Peyer's patch (tissue), 4 donors: ENCODE results near the gene HTR6.

Source experiments
- POLR2A ChIP-seq, 2 donors: fragments of 450-650 bp; IDR thresholded peaks; one replicate each; pipeline ENCODE4 v1.5.1; 2017; ENCODE audit warnings: antibody characterized with exemption in 2 of 2, mild to moderate bottlenecking in 2 of 2, moderate library complexity in 2 of 2
- TF ChIP-seq, protein P1 (sequence below), 6 experiments: fragments of 450-650 bp in 4 of 6; fragments of 200-600 bp in 2 of 6; sonication (generic) in 1 of 6; IDR thresholded peaks; one replicate each; pipeline ENCODE4 v1.5.1; 2017 to 2019; ENCODE audit warnings: antibody characterized with exemption in 6 of 6, mild to moderate bottlenecking in 3 of 6, moderate library complexity in 1 of 6

DNA sequence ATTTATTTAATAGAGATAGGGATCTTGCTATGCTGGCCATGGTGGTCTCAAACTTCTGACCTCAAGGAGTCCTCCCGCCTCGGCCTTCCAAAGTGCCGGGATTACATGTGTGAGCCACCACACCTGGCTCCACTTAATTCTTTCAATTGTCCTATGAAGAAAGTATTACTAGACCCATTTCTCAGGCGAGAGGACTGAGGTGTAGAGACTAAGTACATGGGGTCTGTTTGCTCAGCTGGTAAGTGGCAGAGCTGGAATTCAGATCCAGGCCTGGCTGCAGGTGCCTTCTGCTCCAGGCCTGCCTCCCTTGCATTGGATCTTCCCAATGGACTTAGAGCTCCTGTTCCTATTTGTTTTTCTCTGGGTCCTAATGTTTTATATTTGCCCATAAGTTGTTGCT, 55.5 kb downstream of the HTR6 start:
- TF ChIP-seq, protein P1, sequence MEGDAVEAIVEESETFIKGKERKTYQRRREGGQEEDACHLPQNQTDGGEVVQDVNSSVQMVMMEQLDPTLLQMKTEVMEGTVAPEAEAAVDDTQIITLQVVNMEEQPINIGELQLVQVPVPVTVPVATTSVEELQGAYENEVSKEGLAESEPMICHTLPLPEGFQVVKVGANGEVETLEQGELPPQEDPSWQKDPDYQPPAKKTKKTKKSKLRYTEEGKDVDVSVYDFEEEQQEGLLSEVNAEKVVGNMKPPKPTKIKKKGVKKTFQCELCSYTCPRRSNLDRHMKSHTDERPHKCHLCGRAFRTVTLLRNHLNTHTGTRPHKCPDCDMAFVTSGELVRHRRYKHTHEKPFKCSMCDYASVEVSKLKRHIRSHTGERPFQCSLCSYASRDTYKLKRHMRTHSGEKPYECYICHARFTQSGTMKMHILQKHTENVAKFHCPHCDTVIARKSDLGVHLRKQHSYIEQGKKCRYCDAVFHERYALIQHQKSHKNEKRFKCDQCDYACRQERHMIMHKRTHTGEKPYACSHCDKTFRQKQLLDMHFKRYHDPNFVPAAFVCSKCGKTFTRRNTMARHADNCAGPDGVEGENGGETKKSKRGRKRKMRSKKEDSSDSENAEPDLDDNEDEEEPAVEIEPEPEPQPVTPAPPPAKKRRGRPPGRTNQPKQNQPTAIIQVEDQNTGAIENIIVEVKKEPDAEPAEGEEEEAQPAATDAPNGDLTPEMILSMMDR (IDR thresholded peaks at IDR 0.05): no peak
- TF ChIP-seq POLR2A (IDR thresholded peaks at IDR 0.05): no peak
